ENCODE measurements around the gene CFAP20.
"Not testable (repeated sequence)": the region's sequence is repeated elsewhere in the genome, so short reads cannot be mapped to it uniquely, and the experiment has no call there.

CFAP20 gene

DNA sequence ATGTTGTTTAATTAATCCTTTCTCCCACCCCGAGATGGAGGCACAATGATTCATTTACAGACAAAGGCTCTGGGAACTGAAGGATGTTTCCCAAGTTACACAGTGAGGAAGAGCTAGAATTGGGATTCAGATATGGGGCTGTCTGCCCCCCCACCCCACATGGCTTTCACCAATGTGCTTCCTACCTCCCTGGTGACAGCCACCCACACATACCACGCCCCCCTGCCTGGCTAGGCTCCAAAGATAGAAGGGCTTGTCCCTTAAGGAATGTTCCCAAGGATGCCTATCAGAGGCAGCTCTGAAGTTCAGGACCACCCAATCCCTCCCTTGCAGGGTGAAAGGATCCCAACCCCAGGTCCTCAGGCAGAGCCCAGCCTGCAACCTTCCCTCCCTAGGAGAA is 32.9 kb downstream of the CFAP20 start:
- DNase-seq (ENCODE audit: low read depth): no peak

DNA sequence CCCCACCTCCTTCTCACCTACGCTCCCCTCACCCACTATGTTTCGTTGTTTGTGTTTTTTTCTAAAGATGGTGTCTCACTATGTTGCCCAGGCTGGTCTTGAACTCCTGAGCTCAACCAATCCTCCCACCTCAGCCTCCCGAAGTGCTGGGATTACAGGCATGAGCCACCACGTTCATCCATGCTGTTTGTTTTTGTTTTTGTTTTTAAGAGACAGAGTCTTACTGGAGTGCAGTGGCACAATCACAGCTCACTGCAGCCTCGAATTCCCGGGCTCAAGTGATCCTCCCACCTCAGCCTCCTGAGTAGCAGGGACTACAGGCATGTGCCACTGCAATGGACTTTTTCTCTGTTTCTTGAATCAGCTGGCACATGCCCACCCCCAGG is 33.6 kb downstream of the CFAP20 start:
- not testable (repeated sequence) for DNase-seq (ENCODE audit: low read depth)

DNA sequence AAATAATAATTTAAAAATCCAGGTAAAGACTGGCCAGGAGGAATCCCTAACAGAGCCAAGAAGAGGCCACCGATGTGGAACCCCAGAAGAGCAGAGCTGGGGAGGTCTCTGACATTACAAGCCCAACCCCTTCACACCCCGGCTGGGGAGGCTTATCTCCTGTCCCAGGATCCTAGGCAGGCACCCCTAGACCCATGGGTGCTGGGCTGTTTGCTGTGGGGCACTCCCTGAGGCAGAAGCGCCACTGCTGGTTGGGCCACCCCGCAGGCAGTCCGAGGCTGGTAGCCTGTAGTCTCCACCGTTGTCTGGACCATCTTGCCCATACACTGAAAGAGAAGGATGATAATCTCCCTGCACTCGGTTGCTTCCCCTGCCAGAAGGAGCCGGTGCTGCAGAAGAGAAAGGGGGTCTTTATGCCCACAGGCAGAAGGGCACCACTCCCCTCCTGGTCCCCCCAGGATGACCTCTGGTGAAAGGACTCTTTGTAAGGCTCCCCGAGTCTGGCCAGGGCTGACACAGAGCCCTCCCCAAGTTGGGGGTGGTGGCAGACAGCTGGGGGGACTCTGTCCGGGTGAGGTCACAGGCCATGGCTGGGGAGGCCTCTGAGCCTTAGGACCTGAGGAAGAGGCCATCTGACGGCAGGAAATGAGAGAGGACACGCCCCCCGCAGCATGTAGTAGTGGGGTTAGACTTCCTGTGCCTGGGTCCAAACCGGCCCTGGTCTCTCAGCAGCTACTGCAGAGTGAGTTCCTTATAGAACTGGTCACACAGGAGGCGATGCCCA is 34.2 kb downstream of the CFAP20 start:
- no peak for DNase-seq (ENCODE audit: low read depth)

DNA sequence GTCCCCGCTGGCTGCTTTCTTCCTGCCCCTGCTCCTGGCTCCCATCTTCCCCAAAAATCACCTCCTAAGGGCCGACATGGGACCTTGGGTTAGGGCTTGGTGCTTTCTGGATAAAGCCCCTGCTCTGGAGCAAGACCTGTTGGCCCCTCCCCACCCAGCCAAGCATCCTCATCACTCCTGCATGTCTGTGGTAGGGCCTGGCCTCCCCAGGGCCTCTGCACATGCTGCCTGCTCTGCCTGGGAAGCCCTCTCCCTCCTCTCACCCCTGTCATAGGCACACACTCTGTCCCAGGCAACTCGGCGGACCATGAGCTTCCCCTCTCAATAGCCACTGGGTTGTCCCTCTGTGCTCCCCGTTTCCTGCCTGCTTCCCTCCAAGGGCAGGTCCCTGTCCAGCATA is 35.2 kb downstream of the CFAP20 start:
- DNase-seq (ENCODE audit: low read depth): no peak

DNA sequence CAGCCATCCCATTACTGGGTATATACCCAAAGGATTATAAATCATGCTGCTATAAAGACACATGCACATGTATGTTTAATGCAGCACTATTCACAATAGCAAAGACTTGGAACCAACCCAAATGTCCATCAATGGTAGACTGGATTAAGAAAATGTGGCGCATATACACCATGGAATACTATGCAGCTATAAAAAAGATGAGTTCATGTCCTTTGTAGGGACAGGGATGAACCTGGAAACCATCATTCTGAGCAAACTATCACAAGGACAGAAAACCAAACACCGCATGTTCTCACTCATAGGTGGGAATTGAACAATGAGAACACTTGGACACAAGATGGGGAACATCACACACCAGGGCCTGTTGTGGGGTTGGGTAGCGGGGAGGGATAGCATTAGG is 38.8 kb downstream of the CFAP20 start:
- not testable (repeated sequence) for DNase-seq (ENCODE audit: low read depth)

DNA sequence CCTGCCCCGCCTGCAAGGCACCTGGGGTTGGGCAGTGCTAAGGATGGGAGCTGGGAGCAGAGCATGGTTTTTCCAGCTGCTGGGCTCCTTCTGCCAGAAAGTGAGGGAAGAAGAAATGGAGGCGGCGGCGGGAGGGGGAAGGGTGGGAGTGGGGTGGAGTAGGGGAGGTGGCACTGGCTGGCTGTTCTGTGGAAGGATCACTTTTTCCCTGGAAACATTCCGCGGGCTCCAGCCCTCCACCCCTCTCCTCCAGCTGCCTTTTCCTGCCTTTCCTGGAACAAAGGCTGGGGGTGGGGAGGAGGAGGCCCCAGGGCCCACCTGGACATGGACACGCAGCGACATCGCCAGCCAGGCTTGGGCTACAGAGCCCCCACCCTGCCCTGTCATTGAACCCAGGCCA is 41.1 kb downstream of the CFAP20 start:
- no peak for DNase-seq (ENCODE audit: low read depth)

DNA sequence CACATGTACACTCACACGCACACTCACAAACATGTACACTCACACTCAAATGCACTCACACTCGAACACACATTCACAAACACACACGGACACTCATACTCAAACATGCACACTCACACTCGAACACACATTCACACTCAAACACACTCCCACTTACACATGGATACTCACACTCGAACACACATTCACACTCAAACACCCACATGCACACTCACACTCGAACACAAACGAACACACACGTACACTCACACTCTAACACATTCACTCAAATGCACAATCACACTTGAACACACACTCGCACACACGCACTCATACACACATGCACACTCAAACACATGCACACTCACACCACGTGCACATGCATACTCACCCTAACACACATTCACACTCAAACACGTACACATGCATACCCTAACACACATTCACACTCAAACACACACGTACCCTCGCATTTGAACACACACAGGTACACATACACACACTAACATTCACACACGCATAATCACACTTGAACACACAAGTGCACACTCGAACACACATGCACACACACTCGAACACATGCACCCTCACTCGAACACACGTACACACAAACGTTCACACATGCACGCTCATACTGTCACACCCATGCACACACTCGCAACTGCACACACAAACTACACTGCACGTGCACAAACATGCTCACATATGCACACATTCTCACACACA is 41.8 kb downstream of the CFAP20 start:
- no peak for DNase-seq (ENCODE audit: low read depth)

DNA sequence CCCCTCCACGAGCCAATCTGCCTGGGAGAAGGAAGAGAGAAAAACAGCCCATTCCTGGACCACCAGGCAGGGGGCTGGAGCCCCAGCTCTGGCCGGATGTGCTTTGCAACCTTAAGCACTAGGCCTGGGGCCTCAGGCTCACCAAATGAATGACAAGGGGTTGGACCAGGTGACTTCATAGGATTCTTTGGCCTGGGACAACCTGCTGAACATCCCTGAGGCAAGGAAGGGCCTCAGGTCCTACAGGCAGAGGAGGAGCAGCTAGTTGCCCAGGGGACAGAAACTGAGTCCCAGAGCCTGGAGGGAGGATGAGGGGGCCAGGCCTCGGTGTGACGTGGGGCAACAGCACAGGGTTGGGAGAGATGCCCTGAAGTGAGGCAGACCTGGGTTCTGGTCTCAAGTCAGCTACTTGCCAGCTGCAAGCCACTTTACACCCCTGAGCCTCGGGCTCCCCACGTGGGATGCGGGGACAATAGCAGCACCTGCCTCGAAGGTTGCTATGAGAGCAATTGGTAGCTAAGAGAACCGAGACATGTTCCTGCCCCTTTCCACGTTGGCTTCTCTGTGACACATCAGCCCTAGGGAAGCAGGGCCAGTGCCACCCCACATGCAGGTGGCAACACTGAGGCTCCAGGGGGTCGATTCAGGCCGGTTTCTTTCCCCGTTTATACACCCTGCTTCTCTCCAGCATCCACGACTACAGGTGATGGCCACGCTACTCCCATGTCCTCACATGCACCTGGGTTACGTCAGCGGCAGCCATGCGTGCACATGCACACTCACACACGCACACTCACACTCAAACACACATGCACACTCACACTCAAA is 42.6 kb downstream of the CFAP20 start:
- no peak for DNase-seq (ENCODE audit: low read depth)

DNA sequence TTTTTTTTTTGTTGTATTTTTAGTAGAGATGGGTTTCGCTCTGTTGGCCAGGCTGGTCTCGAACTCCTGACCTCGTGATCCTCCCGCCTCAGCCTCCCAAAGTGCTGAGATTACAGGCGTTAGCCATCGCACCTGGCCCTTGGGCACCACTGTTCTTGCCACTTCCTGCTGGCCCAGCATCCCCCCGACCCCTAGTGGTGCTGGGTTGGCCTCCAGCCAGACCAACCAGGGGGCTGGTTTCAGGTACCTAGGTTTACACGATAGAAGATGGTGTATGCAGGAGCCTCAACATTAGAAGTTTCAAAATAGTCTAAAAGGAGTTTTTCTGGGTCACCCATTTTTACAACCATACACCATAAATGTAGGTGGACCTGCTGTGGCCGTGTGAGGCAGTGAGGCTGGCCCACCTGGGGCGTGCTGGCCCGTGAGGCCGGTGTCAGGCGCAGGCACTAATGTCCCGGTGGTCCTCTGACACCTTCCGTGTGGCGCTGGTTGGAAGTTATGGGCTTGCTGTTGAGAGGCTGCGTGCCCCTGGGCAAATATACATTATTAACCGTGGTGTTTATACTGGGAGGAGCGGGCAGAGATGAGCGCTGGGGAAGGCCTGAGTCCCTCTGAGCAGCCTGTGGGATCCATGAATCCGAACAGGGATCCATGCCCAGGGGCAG is 43.5 kb downstream of the CFAP20 start:
- no peak for DNase-seq (ENCODE audit: low read depth)

DNA sequence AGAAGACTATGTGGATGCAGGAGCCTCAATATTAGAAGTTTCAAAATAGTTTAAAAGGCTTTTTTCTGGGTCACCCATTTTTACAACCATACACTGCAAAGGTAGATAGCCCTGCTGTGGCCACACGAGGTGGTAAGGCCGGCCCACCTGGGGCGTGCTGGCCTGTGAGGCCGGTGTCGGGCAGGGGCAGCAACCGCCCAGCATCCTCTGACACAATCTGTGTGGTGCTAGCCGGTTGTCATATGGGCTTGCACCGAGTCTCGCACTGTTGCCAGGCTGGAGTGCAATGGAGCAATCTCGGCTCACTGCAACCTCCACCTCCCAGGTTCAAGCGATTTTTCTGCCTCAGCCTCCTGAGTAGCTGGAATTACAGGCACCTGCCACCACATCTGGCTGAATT is 44.0 kb downstream of the CFAP20 start:
- DNase-seq (ENCODE audit: low read depth): no peak

DNA sequence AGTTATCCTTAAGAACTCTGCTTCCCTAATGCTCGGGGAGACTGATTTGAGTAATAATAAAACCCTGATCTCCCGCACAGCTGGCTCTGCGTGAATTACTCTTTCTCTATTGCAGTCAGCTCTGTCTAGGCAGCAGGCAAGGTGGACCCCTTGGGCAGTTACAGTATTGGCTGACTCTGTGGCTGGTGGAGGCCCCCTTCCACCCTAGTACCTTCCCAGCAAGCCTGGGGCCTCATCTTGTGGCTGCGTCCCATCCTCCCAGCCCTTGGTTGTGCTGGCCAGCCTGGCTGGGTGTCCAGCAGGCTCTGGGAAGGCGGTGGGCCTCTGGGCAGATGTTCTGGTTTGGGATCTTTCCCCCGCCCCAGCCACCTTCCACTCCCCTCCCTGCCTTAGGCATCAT is 44.5 kb downstream of the CFAP20 start:
- DNase-seq (ENCODE audit: low read depth): no peak

DNA sequence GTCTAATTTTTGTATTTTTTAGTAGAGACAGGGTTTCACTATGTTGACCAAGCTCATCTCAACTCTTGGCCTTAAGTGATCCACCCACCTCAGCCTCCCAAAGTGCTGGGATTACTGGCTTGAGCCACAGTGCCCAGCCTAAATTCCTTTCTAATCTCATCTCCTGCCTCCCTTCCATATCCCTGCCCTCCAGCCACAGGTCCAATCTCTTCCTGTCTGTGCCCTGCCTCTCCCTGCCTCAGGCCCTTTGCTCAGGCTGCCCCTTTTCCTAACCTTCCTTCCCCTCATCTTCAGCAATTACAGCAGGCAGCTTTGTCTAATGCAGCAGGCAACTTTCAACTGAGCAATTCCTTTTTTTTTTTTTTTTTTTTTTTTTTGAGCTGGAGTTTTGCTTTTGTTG is 46.8 kb downstream of the CFAP20 start:
- DNase-seq (ENCODE audit: low read depth): no peak

DNA sequence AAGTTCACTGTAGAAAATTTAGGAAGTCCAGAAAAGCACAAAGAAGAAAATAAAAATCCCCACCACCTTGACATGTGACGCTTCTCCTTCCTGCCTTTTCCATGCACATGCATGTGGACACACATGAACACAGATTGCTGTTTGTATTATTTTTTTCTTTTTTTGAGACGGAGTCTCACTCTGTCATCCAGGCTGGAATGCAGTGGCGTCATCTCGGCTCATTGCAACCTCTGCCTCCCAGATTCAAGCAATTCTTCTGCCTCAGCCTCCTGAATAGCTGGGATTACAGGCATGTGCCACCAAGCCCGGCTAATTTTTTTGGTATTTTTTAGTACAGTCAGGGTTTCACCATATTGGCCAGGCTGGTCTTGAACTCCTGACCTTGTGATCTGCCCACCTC is 48.5 kb downstream of the CFAP20 start:
- DNase-seq (ENCODE audit: low read depth): not testable (repeated sequence)

DNA sequence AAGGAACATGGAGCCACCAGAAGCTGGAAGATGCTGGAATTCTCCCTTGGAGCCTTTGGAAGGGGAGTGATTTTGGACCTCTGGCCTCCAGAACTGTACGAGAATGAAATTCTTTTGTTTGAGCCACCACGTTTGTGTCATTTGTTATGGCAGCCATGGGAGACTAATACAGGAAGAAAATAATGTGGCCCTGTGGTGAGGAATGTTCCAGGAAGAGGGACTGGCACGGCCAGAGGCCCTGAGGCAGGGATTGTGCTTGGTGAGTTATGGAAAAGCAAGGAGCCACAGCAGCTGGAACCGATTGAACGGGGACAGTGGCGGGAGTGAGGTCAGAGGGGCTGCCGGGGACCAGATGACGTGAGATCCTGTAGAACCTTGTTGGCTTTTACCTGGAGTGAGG is 51.4 kb downstream of the CFAP20 start:
- DNase-seq (ENCODE audit: low read depth): no peak

DNA sequence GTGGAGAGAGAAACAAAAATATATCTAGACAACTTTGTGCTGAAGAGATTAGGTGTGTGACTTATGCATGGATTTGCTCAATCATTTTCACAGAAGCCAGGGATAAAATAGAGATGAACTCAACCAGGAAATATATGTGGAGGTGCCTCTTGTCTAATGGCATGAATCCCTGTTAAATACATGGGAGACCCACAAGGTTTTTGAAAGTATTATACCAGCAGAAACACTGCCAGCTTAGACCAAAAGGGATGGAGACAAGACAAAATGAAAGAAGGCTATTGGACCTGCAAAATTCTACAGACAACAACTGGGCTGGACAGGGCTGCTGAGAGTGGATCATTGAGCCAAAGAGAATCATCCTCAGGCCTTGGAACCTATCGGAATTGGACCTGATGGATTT is 52.7 kb downstream of the CFAP20 start:
- DNase-seq (ENCODE audit: low read depth): no peak

DNA sequence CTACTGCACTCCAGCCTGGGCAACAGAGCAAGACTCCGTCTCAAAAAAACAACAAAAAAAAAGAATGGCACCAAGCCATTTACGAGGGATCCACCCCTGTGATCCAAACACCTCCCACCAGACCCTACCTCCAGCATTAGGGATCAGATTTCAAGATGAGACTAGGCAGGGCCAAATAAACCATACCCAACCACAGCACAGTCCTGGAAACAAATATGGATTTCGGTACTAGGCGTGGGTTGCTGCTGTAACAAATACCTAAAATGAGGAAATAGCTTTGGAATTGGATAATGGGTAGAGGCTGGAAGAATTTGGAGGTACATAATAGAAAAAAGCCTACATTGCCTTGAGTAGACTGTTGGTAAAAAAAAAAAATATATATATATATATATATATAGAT is 54.5 kb downstream of the CFAP20 start:
- no peak for DNase-seq (ENCODE audit: low read depth)

DNA sequence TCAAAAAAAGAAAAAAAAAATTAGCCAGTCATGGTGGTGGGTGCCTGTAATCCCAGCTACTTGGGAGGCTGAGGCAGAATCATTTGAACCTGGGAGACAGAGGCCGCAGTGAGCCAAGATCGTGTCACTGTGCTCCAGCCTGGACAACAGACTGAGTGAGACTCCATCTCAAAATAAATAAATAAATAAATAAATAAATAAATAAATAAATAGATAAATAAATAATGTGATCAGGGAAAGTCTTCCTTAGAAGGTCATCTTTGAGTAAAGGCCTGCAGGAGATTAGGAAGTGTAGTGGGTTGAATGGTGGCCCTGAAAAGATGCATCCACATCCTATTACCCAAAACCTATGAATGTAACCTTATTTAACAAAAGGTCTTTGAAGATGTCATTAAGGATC is 56.1 kb downstream of the CFAP20 start:
- not testable (repeated sequence) for DNase-seq (ENCODE audit: low read depth)

DNA sequence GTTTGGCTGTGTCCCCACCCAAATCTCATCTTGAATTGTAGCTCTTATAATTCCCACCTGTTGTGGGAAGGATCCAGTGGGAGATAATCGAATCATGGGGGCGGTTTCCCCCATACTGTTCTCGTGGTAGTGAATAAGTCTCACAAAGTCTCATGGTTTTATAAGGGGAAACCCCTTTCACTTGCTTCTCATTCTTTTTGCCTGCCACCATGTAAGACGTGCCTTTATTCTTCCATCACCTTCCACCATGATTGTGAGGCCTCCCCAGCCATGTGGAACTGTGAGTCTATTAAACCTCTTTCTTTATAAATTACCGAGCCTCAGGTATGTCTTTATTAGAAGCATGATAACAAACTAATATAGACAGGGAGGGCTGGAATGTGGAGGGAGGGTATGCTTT is 57.0 kb downstream of the CFAP20 start:
- not testable (repeated sequence) for DNase-seq (ENCODE audit: low read depth)

DNA sequence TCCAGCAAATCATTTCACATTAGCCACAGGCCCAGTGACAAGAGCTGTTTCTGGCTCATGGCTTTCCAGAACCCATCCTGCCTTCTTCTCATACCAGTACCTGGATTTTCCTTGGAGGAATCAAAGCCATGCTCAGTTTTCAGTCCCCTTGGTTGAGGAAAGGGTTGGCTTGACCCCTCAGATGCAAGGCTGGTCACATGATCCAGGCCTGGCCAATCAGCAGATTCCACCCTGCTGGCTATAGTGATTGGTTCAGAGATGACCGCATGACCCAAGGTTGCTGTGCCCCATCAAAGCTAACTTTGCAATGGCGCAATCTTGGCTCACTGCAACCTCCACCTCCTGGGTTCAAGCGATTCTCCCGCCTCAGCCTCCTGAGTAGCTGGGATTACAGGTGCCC is 58.6 kb downstream of the CFAP20 start:
- DNase-seq (ENCODE audit: low read depth): no peak

Data from stimulated activated CD8-positive, alpha-beta memory T cell treated with anti-CD3 and anti-CD28 coated beads, Interleukin-15, amount 100 ng/mL, for 1 hour (primary cell).